Measurements from ENCODE around the gene STARD13.

GRCh38 chr13:33310245-33311038, 24.9 kb upstream of the STARD13 start:
- TF ChIP-seq CTCF (IDR thresholded peaks at IDR 0.05; ENCODE audit: low read depth, low read length, missing input control) (no peak), REST (IDR thresholded peaks at IDR 0.05) (no peak), JUND (IDR thresholded peaks at IDR 0.05) (no peak), TAF1 (conservative IDR thresholded peaks at IDR 0.05) (no peak), ZBTB33 (IDR thresholded peaks at IDR 0.05) (no peak), MAX (IDR thresholded peaks at IDR 0.05) (no peak), GABPA (IDR thresholded peaks at IDR 0.05 in 1 of 2, conservative IDR thresholded peaks at IDR 0.05 in 1 of 2) (no peak), EGR1 (IDR thresholded peaks at IDR 0.05; ENCODE audit: low read depth in 2 of 2) (no peak), FOXA1 (IDR thresholded peaks at IDR 0.05) (no peak), YY1 (IDR thresholded peaks at IDR 0.05) (no peak), HNF4A (conservative IDR thresholded peaks at IDR 0.05) (no peak), RAD21 (IDR thresholded peaks at IDR 0.05) (no peak), RXRA (IDR thresholded peaks at IDR 0.05) (no peak)

Measured in liver (tissue), 3 donors.